DND-41 (cell line): ENCODE data around the gene OR2T10.

Experiments used
- CTCF ChIP-seq: IDR thresholded peaks from 2 replicates; pipeline ENCODE4 v1.5.1; 2012; ENCODE audit warnings: borderline replicate concordance, low read length, moderate library complexity, mild to moderate bottlenecking; ENCODE audit not compliant: poor library complexity, severe bottlenecking; ENCODE audit errors: extremely low read depth
- EZH2 ChIP-seq: IDR thresholded peaks from 3 replicates; pipeline ENCODE4 v1.6.1; 2012; ENCODE audit warnings: borderline replicate concordance, low read depth, mild to moderate bottlenecking, moderate library complexity, low read length, inconsistent platforms; ENCODE audit not compliant: severe bottlenecking

DNA sequence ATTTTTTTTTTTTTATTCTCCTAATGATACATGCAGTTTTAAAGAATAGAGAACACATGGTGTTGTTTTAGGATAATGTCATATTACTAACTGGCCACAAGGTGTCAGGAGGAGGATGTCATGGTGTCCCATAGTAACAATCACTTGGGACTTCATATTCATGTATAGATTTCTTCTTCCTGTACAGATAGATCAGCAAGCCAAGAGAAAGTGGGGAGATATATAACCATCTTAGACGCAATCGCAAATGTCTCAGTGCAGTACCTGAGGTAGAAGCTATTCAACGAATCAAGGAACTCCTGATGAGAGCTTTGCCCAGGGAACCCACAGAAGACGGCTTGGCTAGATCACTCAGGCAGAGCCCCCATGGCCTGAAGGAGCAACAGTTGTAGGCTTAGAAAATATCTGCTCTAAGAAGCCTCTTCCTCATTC, 25.1 kb upstream of the OR2T10 start:
- peak; percentile 58 for TF ChIP-seq CTCF
- TF ChIP-seq EZH2, result no peak
